ENCODE results near the gene CYFIP2.

Gene CYFIP2

DNA sequence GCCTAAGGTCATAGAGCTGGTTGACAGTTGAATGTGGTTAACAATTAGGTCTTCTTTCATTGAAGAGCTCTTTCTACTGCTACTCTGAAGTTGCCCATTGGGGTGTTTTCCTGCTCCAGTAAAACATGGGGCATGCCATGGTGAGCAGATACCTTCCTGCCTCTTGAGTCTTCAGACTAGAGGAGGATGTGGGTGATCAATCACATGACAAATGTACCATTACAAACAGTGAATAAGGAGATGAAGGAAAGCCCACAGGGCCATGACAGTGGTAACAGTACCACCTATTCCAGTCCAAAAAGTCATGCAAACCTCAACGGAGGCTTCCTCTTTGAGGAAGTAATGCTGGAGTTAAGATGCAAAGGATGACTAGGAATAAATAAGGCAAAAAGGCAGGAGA is 73.5 kb downstream of the CYFIP2 start:
- Histone ChIP-seq H3K27ac (replicated peaks; ENCODE audit: low read length) (no peak overlapping the region), H3K4me2 (ENCODE audit: insufficient read depth, low read length, poor library complexity, severe bottlenecking) (no peak overlapping the region), H3K9me3 (replicated peaks in 1 of 2; ENCODE audit: control insufficient read depth in 2 of 2, insufficient read depth in 1 of 2, low read depth in 1 of 2, low read length in 2 of 2) (no peaks in the 10 kb centered on the region), H2BK5ac (ENCODE audit: low read length) (no peak overlapping the region), H2AK5ac (ENCODE audit: low read depth, low read length) (no peak overlapping the region), H3K9ac (ENCODE audit: low read depth, low read length, poor library complexity) (no peak overlapping the region), H2BK120ac (ENCODE audit: low read depth, low read length) (no peak overlapping the region), H3K4me1 (ENCODE audit: control insufficient read depth in 2 of 2, insufficient read depth in 1 of 2, low read depth in 1 of 2, low read length in 2 of 2) (no peaks in the 10 kb centered on the region), H3K4ac (ENCODE audit: low read length) (no peak overlapping the region), H4K8ac (ENCODE audit: low read depth, low read length) (no peak overlapping the region), H2AFZ (ENCODE audit: low read length) (no peak overlapping the region), H3K18ac (ENCODE audit: low read length) (no peak overlapping the region), H4K91ac (ENCODE audit: low read depth, low read length, poor library complexity) (no peak overlapping the region), H3K14ac (ENCODE audit: low read length) (no peak overlapping the region), H2BK15ac (ENCODE audit: low read length) (no peak overlapping the region), H3K27me3 (ENCODE audit: control insufficient read depth in 3 of 3, insufficient read depth in 3 of 3, low read depth in 1 of 3, low read length in 3 of 3) (no peaks in the 10 kb centered on the region), H2BK12ac (ENCODE audit: low read length) (no peak overlapping the region), H3K4me3 (ENCODE audit: low read length in 2 of 2) (no peak overlapping the region), H3K23ac (ENCODE audit: low read depth, low read length, poor library complexity) (no peak overlapping the region), H3K36me3 (replicated peaks in 1 of 2; ENCODE audit: control insufficient read depth in 2 of 2, insufficient read depth in 2 of 2, low read length in 2 of 2) (peaks cover 13 to 99% of the 10 kb centered on the region in 2 donors), H3K79me1 (ENCODE audit: low read depth, low read length) (no peaks in the 10 kb centered on the region)
- WGBS, 2 donors (ENCODE audit: extremely low coverage in 2 of 2, insufficient read length in 2 of 2, insufficient replicate concordance in 1 of 2), result no CpG with 5 or more reads among the region's 1 CpG
- no peak for DNase-seq (ENCODE audit: low spot score)

- no peak overlapping the region for H3K23ac ChIP-seq (ENCODE audit: low read depth, low read length, poor library complexity)
- H2BK15ac ChIP-seq (ENCODE audit: low read length), result no peak overlapping the region
- H3K4me3 ChIP-seq (ENCODE audit: low read length in 2 of 2), result no peak overlapping the region
- no peak overlapping the region for H3K18ac ChIP-seq (ENCODE audit: low read length)
- H3K27ac ChIP-seq (replicated peaks; ENCODE audit: low read length), result no peak overlapping the region
- no peak for DNase-seq (ENCODE audit: low spot score)
- H2AFZ ChIP-seq (ENCODE audit: low read length), result no peak overlapping the region
- no peaks in the 10 kb centered on the region for H3K79me1 ChIP-seq (ENCODE audit: low read depth, low read length)
- no peaks in the 10 kb centered on the region for H3K9me3 ChIP-seq (replicated peaks in 1 of 2; ENCODE audit: control insufficient read depth in 2 of 2, insufficient read depth in 1 of 2, low read depth in 1 of 2, low read length in 2 of 2)
- no peak overlapping the region for H3K9ac ChIP-seq (ENCODE audit: low read depth, low read length, poor library complexity)
- no peak overlapping the region for H3K4me2 ChIP-seq (ENCODE audit: insufficient read depth, low read length, poor library complexity, severe bottlenecking)
- H3K36me3 ChIP-seq (replicated peaks in 1 of 2; ENCODE audit: control insufficient read depth in 2 of 2, insufficient read depth in 2 of 2, low read length in 2 of 2), result peaks cover 15 to 95% of the 10 kb centered on the region in 2 donors
- H3K4ac ChIP-seq (ENCODE audit: low read length), result no peak overlapping the region
- no peaks in the 10 kb centered on the region for H3K4me1 ChIP-seq (ENCODE audit: control insufficient read depth in 2 of 2, insufficient read depth in 1 of 2, low read depth in 1 of 2, low read length in 2 of 2)
- H4K91ac ChIP-seq (ENCODE audit: low read depth, low read length, poor library complexity), result no peak overlapping the region
- no peak overlapping the region for H3K14ac ChIP-seq (ENCODE audit: low read length)
- no CpG with 5 or more reads among the region's 16 CpGs for WGBS, 2 donors (ENCODE audit: extremely low coverage in 2 of 2, insufficient read length in 2 of 2, insufficient replicate concordance in 1 of 2)
- H2BK120ac ChIP-seq (ENCODE audit: low read depth, low read length), result no peak overlapping the region
- no peaks in the 10 kb centered on the region for H3K27me3 ChIP-seq (ENCODE audit: control insufficient read depth in 3 of 3, insufficient read depth in 3 of 3, low read depth in 1 of 3, low read length in 3 of 3)
- H2BK5ac ChIP-seq (ENCODE audit: low read length), result no peak overlapping the region
- H2BK12ac ChIP-seq (ENCODE audit: low read length), result no peak overlapping the region
- no peak overlapping the region for H4K8ac ChIP-seq (ENCODE audit: low read depth, low read length)
- no peak overlapping the region for H2AK5ac ChIP-seq (ENCODE audit: low read depth, low read length)
These were observed 77.0 kb downstream of the CYFIP2 start for GRCh38 chr5:157342822-157343402.

- H2BK5ac ChIP-seq (ENCODE audit: low read length), result no peak overlapping the region
- no CpG with 5 or more reads among the region's 14 CpGs for WGBS, 2 donors (ENCODE audit: extremely low coverage in 2 of 2, insufficient read length in 2 of 2, insufficient replicate concordance in 1 of 2)
- no peaks in the 10 kb centered on the region for H3K9me3 ChIP-seq (replicated peaks in 1 of 2; ENCODE audit: control insufficient read depth in 2 of 2, insufficient read depth in 1 of 2, low read depth in 1 of 2, low read length in 2 of 2)
- H3K18ac ChIP-seq (ENCODE audit: low read length), result no peak overlapping the region
- no peak overlapping the region for H3K4me3 ChIP-seq (ENCODE audit: low read length in 2 of 2)
- H3K4me1 ChIP-seq (ENCODE audit: control insufficient read depth in 2 of 2, insufficient read depth in 1 of 2, low read depth in 1 of 2, low read length in 2 of 2), result no peaks in the 10 kb centered on the region
- no peak overlapping the region for H3K4me2 ChIP-seq (ENCODE audit: insufficient read depth, low read length, poor library complexity, severe bottlenecking)
- H3K79me1 ChIP-seq (ENCODE audit: low read depth, low read length), result no peaks in the 10 kb centered on the region
- H3K27ac ChIP-seq (replicated peaks; ENCODE audit: low read length), result no peak overlapping the region
- no peak overlapping the region for H4K91ac ChIP-seq (ENCODE audit: low read depth, low read length, poor library complexity)
- peaks cover 14 to 87% of the 10 kb centered on the region in 2 donors for H3K36me3 ChIP-seq (replicated peaks in 1 of 2; ENCODE audit: control insufficient read depth in 2 of 2, insufficient read depth in 2 of 2, low read length in 2 of 2)
- no peak overlapping the region for H2BK15ac ChIP-seq (ENCODE audit: low read length)
- H2AK5ac ChIP-seq (ENCODE audit: low read depth, low read length), result no peak overlapping the region
- H2BK12ac ChIP-seq (ENCODE audit: low read length), result no peak overlapping the region
- H4K8ac ChIP-seq (ENCODE audit: low read depth, low read length), result no peak overlapping the region
- H3K27me3 ChIP-seq (ENCODE audit: control insufficient read depth in 3 of 3, insufficient read depth in 3 of 3, low read depth in 1 of 3, low read length in 3 of 3), result no peaks in the 10 kb centered on the region
- no peak for DNase-seq (ENCODE audit: low spot score)
- no peak overlapping the region for H2AFZ ChIP-seq (ENCODE audit: low read length)
- H3K14ac ChIP-seq (ENCODE audit: low read length), result no peak overlapping the region
- H3K4ac ChIP-seq (ENCODE audit: low read length), result no peak overlapping the region
- no peak overlapping the region for H3K9ac ChIP-seq (ENCODE audit: low read depth, low read length, poor library complexity)
- H3K23ac ChIP-seq (ENCODE audit: low read depth, low read length, poor library complexity), result no peak overlapping the region
- H2BK120ac ChIP-seq (ENCODE audit: low read depth, low read length), result no peak overlapping the region
These were observed 78.2 kb downstream of the CYFIP2 start for GRCh38 chr5:157343842-157344790.

DNA sequence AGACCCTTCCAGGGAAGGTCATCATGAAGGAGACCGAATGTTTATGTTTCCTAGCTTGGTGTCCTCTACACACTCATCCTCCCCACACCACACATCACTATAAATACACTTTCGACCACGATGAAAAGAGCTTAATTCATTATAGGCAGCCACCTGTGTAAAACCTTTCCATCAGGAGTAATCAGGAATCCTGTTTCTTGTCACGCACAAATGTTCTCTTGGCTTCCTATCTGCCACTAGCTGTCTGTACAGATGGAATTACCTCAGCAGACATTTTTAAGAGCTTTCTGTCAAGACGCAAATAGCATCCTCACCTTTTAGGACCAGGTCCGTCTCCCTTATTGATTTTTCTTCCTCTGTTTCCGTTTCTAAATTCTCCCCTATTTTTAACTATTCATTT is 79.1 kb downstream of the CYFIP2 start:
- Histone ChIP-seq H3K23ac (ENCODE audit: low read depth, low read length, poor library complexity) (no peak overlapping the region), H2BK15ac (ENCODE audit: low read length) (no peak overlapping the region), H3K9ac (ENCODE audit: low read depth, low read length, poor library complexity) (no peak overlapping the region), H3K18ac (ENCODE audit: low read length) (no peak overlapping the region), H3K27me3 (ENCODE audit: control insufficient read depth in 3 of 3, insufficient read depth in 3 of 3, low read depth in 1 of 3, low read length in 3 of 3) (no peaks in the 10 kb centered on the region), H3K4me1 (ENCODE audit: control insufficient read depth in 2 of 2, insufficient read depth in 1 of 2, low read depth in 1 of 2, low read length in 2 of 2) (no peaks in the 10 kb centered on the region), H3K4me3 (ENCODE audit: low read length in 2 of 2) (no peak overlapping the region), H4K91ac (ENCODE audit: low read depth, low read length, poor library complexity) (no peak overlapping the region), H2BK12ac (ENCODE audit: low read length) (no peak overlapping the region), H4K8ac (ENCODE audit: low read depth, low read length) (no peak overlapping the region), H3K79me1 (ENCODE audit: low read depth, low read length) (no peaks in the 10 kb centered on the region), H2AFZ (ENCODE audit: low read length) (no peak overlapping the region), H2BK120ac (ENCODE audit: low read depth, low read length) (no peak overlapping the region), H3K4me2 (ENCODE audit: insufficient read depth, low read length, poor library complexity, severe bottlenecking) (no peak overlapping the region), H2AK5ac (ENCODE audit: low read depth, low read length) (no peak overlapping the region), H3K36me3 (replicated peaks in 1 of 2; ENCODE audit: control insufficient read depth in 2 of 2, insufficient read depth in 2 of 2, low read length in 2 of 2) (peaks cover 12 to 81% of the 10 kb centered on the region in 2 donors), H3K4ac (ENCODE audit: low read length) (no peak overlapping the region), H3K27ac (replicated peaks; ENCODE audit: low read length) (no peak overlapping the region), H3K9me3 (replicated peaks in 1 of 2; ENCODE audit: control insufficient read depth in 2 of 2, insufficient read depth in 1 of 2, low read depth in 1 of 2, low read length in 2 of 2) (no peaks in the 10 kb centered on the region), H3K14ac (ENCODE audit: low read length) (no peak overlapping the region), H2BK5ac (ENCODE audit: low read length) (no peak overlapping the region)
- no CpG with 5 or more reads among the region's 7 CpGs for WGBS, 2 donors (ENCODE audit: extremely low coverage in 2 of 2, insufficient read length in 2 of 2, insufficient replicate concordance in 1 of 2)
- DNase-seq (ENCODE audit: low spot score), result no peak

Data from neuronal stem cell (in vitro differentiated cells).